Fibroblast of skin of back (primary cell): Measurements from ENCODE around the gene RP9.
A peak's percentile ranks its signal among the peaks of the same experiment; 100 is the strongest.
"Not testable (repeated sequence)": the region's sequence is repeated elsewhere in the genome, so short reads cannot be mapped to it uniquely, and the experiment has no call there.

ENCODE experiments used
- DNase-seq: peaks from one replicate; pipeline ENCODE4 v3.0.0-alpha.2; 2013

Gene RP9

DNA sequence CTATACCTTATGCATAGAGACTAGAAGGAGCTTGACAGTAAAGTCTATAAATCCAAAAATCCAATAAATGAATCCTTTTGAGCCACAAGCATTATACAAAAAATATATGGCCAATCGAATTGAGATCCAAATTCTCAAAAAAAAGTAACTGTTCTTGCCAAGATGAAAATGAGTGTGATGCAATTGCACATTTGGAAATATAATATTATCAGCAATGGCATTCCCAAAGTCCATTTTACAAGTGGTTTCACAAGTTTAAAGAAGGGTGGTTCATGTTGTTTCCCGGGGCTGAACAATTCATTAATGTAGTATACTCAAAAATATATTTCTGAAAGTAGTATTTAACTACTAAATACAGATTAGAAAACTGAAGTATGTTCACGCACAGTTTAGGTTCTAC is 7.3 kb downstream of the RP9 start:
- DNase-seq, result no peak

DNA sequence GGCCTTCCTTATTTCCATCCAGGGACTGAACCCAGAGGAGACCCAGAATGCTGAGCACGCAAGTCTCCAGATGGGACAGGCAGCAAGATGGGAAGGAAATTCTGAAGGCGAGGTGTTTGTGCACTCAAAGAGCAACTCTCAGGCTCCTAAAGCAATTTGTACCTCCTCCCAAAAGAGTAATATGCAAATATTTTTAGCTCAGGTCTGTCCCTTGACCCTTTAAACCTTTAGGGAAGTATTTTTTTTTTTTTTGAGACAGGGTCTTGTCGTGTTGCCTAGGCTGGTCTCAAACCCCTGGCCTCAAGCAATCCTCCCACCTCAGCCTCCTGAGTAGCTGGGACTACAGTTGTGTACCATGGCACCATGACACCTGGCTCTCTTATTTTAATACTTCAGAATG is 8.4 kb downstream of the RP9 start:
- no peak for DNase-seq

DNA sequence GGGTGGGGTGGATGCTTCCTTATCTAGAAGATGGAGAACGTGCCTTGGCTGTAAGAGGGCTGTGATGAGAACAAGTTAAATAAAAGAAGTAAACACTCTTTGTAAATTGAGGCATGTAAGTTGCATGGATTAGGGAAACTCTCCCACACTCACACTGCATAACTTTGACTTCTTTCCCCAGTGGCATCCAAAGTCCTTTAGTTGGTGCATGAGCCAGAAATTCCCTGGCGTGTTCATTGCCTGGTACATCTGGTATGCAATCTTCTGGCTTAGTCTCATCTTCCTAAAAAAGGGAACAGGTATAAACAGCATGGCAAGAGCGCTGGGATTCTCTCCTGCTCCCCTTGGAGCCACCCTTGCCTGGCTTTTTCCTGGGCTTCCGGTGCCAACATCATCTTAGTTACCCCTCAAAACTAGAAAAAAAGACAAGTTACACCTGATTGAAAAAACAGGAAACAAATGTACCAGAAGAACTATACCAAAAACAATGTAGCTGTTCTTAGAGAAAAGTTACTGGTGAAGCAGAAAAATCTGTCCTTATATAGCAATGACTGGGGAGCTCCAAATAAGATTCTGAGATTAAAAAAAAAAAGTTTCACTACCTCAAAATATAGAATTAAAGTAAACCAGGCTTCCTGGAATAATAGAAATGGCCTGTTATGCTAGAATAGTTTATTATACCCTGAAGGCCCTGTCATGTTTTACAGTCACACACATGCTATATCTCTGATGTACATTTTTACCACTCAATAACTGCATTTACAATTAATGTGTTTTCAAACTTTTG is 9.9 kb downstream of the RP9 start:
- no peak for DNase-seq

DNA sequence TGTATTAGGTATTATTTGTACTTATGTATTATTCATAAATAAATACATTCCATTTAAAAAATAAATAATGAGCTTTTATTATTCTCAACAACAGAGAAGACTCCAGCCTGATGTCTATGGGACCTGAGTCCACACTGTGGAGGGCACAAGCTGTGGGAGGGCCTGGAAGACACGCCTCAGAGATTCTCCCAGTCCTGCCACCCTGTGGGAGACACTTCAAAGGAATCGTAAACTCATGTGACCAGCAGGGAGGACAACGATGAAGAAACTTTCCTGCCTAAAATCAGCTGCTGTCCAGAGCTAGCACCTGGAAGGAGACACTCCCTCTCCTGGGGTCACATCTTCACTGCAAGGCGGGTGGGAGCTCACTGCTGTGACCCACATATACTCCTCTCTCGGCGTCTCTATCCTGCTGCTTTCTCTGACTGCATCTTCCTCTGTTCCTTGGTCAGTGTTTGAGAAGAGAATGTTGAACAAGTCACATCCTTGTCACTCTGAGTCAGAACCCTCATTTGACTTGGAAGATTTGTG is 14.4 kb downstream of the RP9 start:
- not testable (repeated sequence) for DNase-seq

DNA sequence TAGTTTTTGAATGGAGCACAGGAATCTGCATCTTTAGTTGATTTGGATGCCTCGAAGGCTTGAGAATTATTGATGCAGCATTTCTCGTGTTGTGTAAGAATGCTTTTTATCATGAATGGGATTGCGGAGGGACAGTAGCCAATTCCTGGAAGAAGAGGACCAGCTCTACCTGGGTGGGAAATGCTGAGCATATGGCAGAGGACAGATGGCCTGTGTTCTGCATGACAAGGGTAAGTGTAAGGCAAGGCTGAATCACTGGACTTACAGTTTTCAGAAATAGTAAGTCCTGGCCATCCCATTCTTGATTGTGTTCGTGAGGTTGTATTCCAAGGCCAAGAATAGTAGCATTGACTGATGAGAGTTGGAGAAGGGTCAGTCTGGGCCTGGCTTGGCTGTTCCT is 15.9 kb downstream of the RP9 start:
- no peak for DNase-seq

DNA sequence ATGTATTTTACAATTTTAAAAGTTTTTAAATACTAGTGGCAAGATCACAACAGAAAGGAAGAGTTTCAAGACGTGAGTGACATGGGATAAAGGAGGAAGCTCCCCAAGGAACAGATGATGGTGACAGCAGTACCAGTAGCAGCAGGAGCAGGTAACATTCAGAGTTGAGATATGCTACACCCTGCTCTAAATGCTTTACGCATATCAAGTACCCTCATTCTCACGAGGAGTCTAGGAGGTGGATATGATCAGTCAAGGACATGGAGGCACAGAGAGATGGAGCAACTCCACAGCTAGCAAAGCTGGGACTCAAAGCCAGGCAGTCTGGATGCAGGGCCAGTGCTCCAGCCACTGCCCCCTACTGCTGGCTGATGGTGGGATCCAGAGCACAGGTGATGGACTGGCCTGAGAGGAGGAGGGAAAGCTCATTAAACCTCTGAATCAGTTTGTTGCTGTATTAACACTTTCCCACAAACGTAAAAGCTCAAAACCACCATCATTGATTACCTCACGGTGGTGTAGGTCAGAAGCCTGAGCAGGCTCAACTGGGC is 17.5 kb downstream of the RP9 start:
- DNase-seq, result no peak

DNA sequence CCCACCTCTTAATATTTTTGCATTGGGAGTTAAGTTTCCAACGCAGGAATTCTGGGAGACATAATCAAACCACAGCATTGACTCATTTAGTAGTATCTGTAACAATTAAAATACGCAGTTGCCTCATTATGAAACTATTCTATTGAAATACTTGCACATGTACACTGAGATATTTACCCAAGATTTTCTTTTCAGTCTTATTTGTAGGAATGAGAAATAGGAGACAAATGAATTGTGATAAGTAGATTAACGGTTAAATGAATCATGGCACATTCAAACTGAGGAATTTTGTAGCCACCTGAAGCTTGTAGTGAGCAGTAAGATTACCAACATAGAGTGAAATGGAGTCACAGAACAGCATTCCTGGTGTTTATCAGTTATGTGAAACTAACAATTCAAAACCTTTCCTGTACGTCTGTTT is 18.1 kb downstream of the RP9 start:
- peak; percentile 19 for DNase-seq

DNA sequence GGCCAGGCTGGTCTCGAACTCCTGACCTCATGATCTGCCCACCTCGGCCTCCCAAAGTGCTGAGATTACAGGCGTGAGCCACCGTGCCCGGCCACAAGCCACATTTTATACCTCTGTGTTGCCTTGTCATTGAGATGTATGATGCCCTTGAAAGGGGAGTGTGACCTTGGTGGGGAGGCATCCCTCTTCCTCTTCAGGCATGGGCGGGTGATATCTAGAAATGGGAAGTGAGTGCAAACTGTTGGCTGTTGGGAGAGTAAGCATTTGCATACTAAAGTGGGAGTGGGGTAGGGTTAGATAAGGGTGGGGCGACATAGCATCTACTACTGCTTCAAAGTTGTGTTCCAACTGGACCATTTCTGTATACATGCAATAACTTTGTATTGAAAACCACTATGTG is 20.1 kb downstream of the RP9 start:
- no peak for DNase-seq

DNA sequence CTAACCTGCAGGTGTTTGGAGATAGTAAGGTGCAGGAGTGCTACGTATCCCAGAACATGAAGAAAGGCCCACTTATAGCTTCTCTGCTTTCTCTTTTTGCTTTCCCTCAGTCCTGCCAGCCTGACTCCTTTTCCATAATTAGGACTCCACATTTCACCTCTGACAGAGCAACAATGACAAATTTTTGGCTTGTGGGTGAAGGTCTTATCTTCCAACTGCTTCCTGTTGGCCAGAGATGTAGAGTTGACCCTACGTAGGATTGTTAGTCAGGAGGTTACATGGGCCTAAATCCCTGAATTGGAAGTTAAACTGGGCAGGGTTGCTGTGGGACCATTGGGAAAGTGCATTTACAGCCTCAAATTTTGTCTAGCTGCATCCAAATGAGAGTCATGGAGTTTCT is 21.3 kb downstream of the RP9 start:
- no peak for DNase-seq

DNA sequence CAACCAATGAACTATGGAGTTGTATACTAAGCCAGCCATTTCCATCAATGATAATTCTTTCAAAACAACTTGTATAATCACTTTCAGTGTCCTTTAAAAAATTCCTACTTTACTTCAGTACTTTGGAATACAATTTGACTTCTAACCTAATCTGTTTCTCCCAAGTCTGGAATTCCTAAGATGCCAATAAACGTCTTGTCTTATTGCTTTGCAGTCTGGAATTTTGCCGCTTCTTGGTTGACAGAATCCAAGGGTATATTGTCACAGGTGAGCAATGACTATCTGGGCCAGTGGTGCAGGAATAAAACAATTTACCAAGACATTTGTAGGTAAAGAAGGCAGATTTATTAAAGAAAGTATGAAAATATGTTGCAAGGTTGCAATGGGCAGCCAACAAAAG is 21.8 kb downstream of the RP9 start:
- no peak for DNase-seq

DNA sequence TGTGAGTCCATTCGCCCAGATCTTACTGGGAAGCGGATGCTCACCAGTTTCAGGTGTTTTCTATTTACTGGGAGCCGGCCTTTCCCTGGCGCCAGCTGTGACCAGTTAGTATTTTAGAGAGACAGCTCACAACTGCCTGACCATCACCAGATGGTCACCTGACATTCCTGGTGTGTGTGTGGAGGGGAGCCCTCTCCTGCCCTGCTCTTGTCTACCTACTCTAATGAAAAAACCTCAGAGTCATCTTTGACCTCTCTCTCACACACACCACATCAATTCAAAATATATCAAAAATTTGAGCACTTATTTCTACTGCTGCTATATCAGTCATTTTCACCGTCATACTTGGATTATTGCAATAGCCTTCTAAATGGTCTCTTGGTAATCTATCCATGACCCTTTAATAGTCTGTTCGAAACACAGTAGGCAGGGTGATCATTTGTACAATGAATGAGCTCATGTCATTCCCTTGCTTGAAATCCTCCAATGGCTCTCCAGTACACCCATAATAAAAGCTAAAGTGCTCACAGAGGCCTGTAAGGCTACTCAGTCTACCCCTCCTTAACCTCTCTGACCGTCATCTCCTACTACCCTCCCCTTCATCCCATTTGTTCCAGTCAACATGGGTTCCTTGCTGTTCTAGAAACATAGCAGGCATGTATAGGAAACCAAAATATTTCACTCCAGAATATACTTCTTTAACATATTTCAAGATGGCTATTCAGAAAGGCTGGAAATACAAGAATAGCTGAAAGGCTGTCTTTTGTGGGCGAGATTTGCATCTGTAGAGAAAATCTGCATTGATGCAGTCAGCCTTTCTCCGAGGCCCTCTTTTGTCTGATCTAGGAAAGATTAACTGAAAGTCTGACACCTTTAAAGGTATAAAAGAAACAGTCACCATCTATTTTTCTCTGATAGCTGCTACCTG is 29.2 kb downstream of the RP9 start:
- no peak for DNase-seq

DNA sequence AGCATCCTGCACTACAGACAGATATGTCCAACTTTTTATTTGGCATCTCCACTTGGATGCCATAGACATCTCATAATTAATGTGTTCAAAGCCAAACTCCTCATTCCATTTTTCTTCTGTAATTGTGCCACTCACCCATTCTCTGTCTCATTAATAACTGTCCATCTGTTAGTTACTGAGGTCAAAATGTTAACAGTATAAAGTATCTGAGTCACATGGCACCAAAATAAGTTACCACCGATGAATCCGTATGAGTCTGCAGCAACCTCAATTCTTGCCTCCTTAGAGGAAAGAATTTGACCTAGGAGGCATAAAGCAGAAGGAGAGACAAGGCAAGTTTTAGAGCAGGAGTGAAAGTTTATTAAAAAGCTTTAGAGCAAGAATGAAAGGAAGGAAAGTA is 30.1 kb downstream of the RP9 start:
- no peak for DNase-seq

DNA sequence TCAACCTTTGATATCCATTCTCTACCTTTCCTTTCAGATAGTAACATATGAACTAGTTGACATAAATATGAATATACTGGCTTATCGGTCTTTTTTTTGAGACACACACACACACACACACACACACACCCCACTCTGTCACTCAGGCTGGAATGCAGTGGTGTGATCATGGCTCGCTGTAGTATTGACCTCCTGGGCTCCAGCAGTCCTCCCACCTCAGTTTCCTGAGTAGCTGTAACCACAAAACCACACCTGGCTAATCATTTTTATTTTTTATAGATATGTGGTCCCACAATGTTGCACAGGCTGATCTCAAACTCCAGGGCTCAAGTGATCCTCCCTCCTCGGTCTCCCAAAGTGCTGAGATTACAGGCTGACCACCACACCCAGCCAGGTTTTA is 32.5 kb downstream of the RP9 start:
- no peak for DNase-seq

DNA sequence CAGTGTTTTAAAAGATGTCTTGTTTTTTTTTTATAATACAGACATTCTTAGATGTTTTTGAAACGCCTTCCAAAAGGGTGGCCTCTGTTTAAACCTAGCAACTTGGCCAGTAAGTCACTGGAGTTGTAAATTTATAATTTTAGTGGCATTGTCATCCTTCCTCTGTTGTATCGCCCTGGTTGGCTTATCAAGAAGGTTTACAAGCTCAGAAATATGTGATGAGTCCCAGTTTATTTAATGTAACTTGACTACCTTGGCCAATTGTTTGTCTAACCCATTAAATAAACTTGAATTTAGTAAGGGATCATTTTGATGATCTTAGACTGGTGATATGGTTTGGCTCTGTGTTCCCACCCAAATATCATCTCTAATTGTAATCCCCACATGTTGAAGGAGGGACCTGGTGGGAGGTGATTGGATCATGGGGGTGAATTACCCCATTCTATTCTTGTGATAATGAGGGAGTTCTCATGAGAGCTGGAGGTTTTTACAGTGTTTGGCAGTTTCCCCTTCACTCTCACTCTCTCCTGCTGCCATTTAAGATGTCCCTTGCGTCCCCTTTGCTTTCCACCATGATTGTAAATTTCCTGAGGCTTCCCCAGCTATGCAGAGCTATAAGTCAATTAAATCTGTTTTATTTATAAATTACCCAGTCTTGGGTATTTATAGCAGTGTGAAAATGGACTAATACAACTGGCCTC is 33.2 kb downstream of the RP9 start:
- DNase-seq, result no peak

DNA sequence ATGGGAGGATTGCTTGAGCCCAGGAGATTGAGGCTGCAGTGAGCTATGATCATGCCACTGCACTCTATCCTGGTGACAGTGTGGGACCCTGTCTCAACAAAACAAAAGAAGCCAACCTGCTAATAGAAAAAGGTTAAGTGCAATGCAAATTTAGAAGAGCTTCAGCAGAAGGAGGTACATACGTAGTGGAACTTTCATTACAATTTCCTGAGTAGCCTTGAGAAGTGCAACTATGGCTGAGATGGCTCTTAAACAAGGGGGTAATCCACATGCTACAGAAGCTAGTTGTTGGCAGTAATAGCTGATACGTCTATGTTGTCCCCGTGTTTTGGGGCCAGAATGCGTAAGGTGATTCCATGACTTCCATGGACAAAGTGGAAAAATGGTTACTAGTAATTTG is 36.0 kb downstream of the RP9 start:
- no peak for DNase-seq

DNA sequence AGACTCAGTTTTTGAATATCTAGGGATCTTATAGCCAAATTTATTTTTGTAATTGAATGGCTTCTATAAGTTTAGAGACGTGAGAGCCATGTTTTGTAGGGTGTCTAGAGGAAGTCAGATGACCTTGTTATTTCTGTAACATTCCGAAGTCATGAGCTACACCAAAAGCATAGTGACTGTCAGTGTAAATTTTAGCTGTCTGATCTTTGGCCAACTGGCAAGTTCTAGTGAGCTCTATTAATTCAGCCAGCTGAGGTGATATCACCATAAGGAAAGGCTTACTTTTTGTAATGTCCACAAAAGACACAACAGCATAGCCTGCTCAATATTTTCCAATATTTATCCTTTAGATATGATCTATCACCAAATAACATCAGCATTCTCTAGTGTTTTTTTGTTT is 36.7 kb downstream of the RP9 start:
- peak; percentile 81 for DNase-seq

DNA sequence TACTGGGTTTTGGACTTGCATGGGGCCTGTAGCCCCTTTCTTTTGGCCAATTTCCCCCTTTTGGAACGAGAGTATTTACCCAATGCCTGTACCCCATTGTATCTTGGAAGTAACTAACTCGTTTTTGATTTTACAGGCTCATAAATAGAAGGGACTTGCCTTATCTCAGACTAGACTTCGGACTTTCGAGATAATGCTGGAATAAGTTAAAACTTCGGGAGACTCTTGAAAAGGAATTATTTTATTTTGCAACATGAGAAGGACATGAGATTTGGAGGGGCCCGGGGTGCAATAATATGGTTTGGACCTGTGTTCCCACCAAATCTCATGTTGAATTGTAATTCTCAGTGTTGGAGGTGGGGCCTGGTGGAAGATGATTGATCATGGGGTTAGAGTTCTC is 38.4 kb downstream of the RP9 start:
- DNase-seq, result no peak

DNA sequence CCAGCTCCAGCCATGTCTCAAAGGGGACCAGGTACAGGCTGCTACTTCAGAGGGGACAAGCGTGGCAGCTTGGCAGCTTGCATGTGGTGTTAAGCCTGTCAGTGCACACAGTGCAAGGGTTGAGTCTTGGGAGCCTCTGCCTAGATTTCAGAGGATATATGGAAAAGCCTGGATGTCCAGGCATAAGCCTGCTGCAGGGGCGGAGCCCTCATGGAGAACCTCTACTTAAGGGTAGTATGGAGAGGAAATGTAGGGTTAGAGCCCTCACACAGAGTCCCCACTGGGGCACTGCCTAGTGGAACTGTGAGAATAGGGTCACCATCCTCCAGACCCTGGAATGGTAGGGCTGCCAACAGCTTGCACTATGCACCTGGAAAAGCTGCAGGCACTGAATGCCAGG is 38.9 kb downstream of the RP9 start:
- no peak for DNase-seq

DNA sequence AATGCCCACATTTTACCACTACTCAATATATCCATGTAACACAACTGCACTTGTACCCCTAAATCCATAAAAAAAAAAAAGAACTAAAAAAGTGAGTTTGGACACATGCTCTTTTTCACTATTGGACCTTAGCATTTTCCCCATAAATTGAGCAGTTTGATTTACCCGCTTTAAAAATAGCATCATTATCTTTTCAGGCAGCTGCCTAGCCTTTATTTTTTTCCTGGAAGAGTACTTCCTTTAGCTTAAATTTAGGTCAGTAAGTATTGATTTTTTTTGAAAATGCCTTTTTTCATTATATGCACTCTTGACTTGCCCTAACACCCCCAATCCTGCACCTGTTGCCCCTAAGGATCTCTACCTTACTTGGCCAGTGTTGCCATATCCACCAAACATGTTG is 41.3 kb downstream of the RP9 start:
- DNase-seq, result no peak

DNA sequence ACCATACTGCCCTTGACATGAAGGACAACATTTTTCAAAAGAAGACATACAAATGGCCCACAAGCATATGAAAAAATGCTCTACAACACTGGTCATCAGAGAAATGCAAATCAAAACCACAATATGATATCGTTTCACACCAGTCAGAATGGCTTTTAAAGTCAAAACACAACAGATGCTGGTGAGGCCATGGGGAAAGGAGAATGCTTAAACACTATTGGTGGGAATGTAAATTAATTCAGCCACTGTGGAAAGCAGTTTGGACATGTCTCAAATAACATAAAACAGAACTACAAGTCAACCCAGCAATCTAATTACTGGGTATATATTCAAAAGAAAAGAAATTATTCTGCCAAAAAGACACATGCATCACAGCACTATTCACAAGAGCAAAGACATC is 42.4 kb downstream of the RP9 start:
- no peak for DNase-seq

DNA sequence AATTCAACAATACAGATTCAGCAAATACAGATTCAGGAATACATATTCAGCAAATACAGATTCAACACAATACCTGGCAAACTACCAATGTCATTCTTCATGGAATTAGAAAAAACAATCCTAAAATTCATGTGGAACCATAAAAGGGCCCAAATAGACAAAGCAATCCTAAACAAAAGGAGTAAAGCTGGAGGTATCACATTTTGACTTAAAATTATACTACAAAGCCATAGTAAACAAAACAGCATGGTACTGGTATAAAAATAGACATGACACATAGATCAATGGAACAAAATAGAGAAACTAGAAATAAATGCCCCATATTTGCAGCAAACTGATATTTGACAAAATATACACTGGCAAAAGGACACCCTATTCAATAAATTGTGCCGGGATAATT is 43.2 kb downstream of the RP9 start:
- DNase-seq, result no peak

DNA sequence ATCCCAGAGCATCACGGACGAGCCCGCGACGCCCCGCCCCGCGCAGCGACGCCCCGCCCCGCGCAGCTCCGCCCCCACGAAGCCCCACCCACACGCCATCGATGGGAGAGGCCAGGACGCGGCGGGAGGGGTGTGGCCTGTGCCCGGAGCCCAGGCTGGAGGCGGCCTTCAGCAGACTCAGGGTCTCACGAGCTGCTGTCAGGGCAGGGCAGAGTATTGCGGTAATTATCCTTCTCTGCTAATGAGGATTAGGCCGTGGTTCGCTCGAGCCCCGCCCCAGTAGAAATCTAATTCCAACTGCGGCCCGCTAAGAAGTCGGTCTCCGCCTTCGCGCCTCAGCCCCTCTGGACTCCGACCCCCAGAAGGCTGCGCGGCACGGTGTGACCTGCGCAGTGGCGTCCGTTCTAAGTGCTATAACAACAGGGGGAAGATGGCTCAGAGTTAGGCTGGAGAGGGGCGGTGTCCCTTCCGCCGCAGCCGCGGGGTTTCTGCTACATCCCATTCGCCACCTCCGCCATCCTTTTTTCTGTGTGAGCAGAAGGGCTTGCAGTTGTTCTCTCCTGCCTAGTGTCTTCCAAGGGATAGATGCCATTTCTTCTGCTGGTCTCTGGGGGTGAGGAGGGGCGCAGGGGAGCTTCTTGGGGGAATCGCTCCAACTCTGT is 46.3 kb downstream of the RP9 start:
- peak; percentile 96 for DNase-seq
